GM18517 (cell line): ENCODE measurements around the gene RBBP4.
"Not testable (repeated sequence)": the region's sequence is repeated elsewhere in the genome, so short reads cannot be mapped to it uniquely, and the experiment has no call there.

ENCODE experiments used
- ATAC-seq: cut with Tn5 transposase; IDR thresholded peaks from one replicate; pipeline ENCODE4 v1.9.1; 2021; ENCODE audit warnings: mild to moderate bottlenecking, moderate library complexity; ENCODE audit not compliant: unreplicated experiment

The RBBP4 gene

GRCh38 chr1:32685498-32685897 lies 34.5 kb downstream of the RBBP4 start:
- no peak for ATAC-seq

GRCh38 chr1:32686387-32686786 lies 35.4 kb downstream of the RBBP4 start:
- ATAC-seq, result no peak

- no peak for ATAC-seq
Measured at GRCh38 chr1:32693455-32694174, 42.6 kb downstream of the RBBP4 start.

GRCh38 chr1:32695098-32695904 lies 44.3 kb downstream of the RBBP4 start:
- ATAC-seq, result no peak

- ATAC-seq, result no peak
Measured at GRCh38 chr1:32696041-32696440, 45.0 kb downstream of the RBBP4 start.

GRCh38 chr1:32696996-32697395 lies 46.0 kb downstream of the RBBP4 start:
- ATAC-seq, result not testable (repeated sequence)

- ATAC-seq, result no peak
Measured at GRCh38 chr1:32701421-32701911, 50.5 kb downstream of the RBBP4 start.

GRCh38 chr1:32701951-32702598 lies 51.1 kb downstream of the RBBP4 start:
- ATAC-seq, result no peak

GRCh38 chr1:32702599-32703478 lies 51.8 kb downstream of the RBBP4 start, which contains the start of gene SYNC:
SYNC (minus strand) TSS chr1:32702770; CDS start chr1:32702660, 110 bp downstream.
- no peak for ATAC-seq

- no peak for ATAC-seq
Measured at GRCh38 chr1:32703479-32704291, 52.7 kb downstream of the RBBP4 start.

- no peak for ATAC-seq
Measured at GRCh38 chr1:32705516-32705915, 54.5 kb downstream of the RBBP4 start.

GRCh38 chr1:32706491-32706890 lies 55.5 kb downstream of the RBBP4 start:
- ATAC-seq, result no peak

GRCh38 chr1:32709075-32709474 lies 58.1 kb downstream of the RBBP4 start:
- no peak for ATAC-seq

GRCh38 chr1:32709476-32709875 lies 58.5 kb downstream of the RBBP4 start:
- no peak for ATAC-seq

GRCh38 chr1:32711221-32711620 lies 60.2 kb downstream of the RBBP4 start:
- ATAC-seq, result not testable (repeated sequence)

GRCh38 chr1:32713081-32713480 lies 62.1 kb downstream of the RBBP4 start:
- no peak for ATAC-seq

GRCh38 chr1:32714277-32714676 lies 63.3 kb downstream of the RBBP4 start:
- ATAC-seq, result no peak

GRCh38 chr1:32715901-32716311 lies 64.9 kb downstream of the RBBP4 start:
- ATAC-seq, result no peak

- ATAC-seq, result peak; percentile 60
Measured at GRCh38 chr1:32716312-32717148, 65.5 kb downstream of the RBBP4 start.
